DOHH2 (cell line): ENCODE measurements around the gene PKD2L1.

ENCODE experiments used
- EZH2phosphoT487 ChIP-seq: fragments of 200-600 bp; sonication (generic); IDR thresholded peaks from 2 replicates; pipeline ENCODE4 v1.6.1; 2017; ENCODE audit warnings: borderline replicate concordance, mild to moderate bottlenecking, antibody characterized with exemption, low read length, moderate library complexity, mixed read lengths
- TF ChIP-seq, protein P1 (sequence below): fragments of 200-600 bp; sonication (generic); IDR thresholded peaks from one replicate; pipeline ENCODE4 v1.5.1; 2014; ENCODE audit warnings: antibody characterized with exemption, mild to moderate bottlenecking, low read depth, low read length; ENCODE audit not compliant: poor library complexity, severe bottlenecking

DNA sequence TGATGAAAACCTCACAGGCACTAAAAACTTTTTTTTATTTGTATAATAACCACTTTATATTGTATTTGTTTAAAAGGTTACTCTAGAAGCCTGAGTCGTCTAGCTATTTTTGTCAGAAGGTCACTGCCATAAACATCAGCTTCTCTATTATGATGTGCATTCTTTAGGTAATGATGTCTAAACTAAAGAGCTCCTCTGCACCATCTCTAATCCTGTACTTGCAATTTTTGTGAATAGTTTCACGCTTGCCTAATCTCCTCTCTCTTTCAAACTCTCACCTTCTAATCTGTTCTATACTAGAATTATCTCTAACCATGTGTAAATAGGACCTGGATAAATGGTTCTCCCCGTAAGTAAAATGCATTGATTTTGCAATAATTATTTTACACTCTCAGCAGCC is 90.2 kb downstream of the PKD2L1 start:
- TF ChIP-seq, protein P1, sequence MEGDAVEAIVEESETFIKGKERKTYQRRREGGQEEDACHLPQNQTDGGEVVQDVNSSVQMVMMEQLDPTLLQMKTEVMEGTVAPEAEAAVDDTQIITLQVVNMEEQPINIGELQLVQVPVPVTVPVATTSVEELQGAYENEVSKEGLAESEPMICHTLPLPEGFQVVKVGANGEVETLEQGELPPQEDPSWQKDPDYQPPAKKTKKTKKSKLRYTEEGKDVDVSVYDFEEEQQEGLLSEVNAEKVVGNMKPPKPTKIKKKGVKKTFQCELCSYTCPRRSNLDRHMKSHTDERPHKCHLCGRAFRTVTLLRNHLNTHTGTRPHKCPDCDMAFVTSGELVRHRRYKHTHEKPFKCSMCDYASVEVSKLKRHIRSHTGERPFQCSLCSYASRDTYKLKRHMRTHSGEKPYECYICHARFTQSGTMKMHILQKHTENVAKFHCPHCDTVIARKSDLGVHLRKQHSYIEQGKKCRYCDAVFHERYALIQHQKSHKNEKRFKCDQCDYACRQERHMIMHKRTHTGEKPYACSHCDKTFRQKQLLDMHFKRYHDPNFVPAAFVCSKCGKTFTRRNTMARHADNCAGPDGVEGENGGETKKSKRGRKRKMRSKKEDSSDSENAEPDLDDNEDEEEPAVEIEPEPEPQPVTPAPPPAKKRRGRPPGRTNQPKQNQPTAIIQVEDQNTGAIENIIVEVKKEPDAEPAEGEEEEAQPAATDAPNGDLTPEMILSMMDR = no peak
- no peak for TF ChIP-seq EZH2phosphoT487
